ENCODE measurements around the gene CASTOR1. TPM values are rescaled to one million over a fixed set of nuclear protein-coding genes. Genes with fewer than 3 reads are reported as not detected.

The CASTOR1 gene
- total RNA-seq, 2 donors from 2014 or later, result 19.2 to 19.5 TPM

- Mint-ChIP-seq H3K4me3 (no peak overlapping the region), H3K4me1 (peaks cover 8% of the 10 kb centered on the region), H3K27me3 (ENCODE audit: insufficient read depth) (peaks cover 10% of the 10 kb centered on the region), H3K9me3 (no peaks in the 10 kb centered on the region), H3K27ac (no peak overlapping the region), H3K36me3 (ENCODE audit: low read depth) (no peaks in the 10 kb centered on the region)
- Histone ChIP-seq H3K36me3 (ENCODE audit: control insufficient read depth, insufficient read depth, low read length) (no peaks in the 10 kb centered on the region), H3K4me3 (ENCODE audit: low read length) (no peak overlapping the region), H3K9me3 (ENCODE audit: control insufficient read depth, low read length) (no peaks in the 10 kb centered on the region), H3K27ac (ENCODE audit: low read depth, low read length) (no peak overlapping the region), H3K4me1 (ENCODE audit: control insufficient read depth, insufficient read depth, low read length) (no peaks in the 10 kb centered on the region), H3K27me3 (ENCODE audit: control insufficient read depth, insufficient read depth, low read length, poor library complexity, severe bottlenecking) (no peaks in the 10 kb centered on the region), H3K9ac (ENCODE audit: extremely low read depth, low read length, poor library complexity, severe bottlenecking) (no peak overlapping the region)
- no peak for TF ChIP-seq CTCF (conservative IDR thresholded peaks at IDR 0.05)
- WGBS, 2 experiments (ENCODE audit: insufficient coverage in 1 of 2, insufficient read length in 1 of 2), result 87 to 91% methylated on average over 8 of the region's 8 CpGs
- DNase-seq, result no peak
Measured at GRCh38 chr22:30261134-30261533, 28.2 kb downstream of the CASTOR1 start.

GRCh38 chr22:30260682-30261081 lies 28.6 kb downstream of the CASTOR1 start:
- Histone ChIP-seq H3K27ac (ENCODE audit: low read depth, low read length) (no peak overlapping the region), H3K4me3 (ENCODE audit: low read length) (no peak overlapping the region), H3K9me3 (ENCODE audit: control insufficient read depth, low read length) (no peaks in the 10 kb centered on the region), H3K9ac (ENCODE audit: extremely low read depth, low read length, poor library complexity, severe bottlenecking) (no peak overlapping the region), H3K27me3 (ENCODE audit: control insufficient read depth, insufficient read depth, low read length, poor library complexity, severe bottlenecking) (no peaks in the 10 kb centered on the region), H3K4me1 (ENCODE audit: control insufficient read depth, insufficient read depth, low read length) (no peaks in the 10 kb centered on the region), H3K36me3 (ENCODE audit: control insufficient read depth, insufficient read depth, low read length) (no peaks in the 10 kb centered on the region)
- WGBS, 2 experiments (ENCODE audit: insufficient coverage in 1 of 2, insufficient read length in 1 of 2), result 92 to 95% methylated on average over 6 to 8 of the region's 8 CpGs
- no peak for TF ChIP-seq CTCF (conservative IDR thresholded peaks at IDR 0.05)
- H3K9me3 Mint-ChIP-seq, result no peaks in the 10 kb centered on the region
- peaks cover 8% of the 10 kb centered on the region for H3K4me1 Mint-ChIP-seq
- H3K27ac Mint-ChIP-seq, result no peak overlapping the region
- no peak overlapping the region for H3K4me3 Mint-ChIP-seq
- no peaks in the 10 kb centered on the region for H3K36me3 Mint-ChIP-seq (ENCODE audit: low read depth)
- DNase-seq, result no peak
- peaks cover 10% of the 10 kb centered on the region for H3K27me3 Mint-ChIP-seq (ENCODE audit: insufficient read depth)

GRCh38 chr22:30260276-30260675 lies 29.0 kb downstream of the CASTOR1 start:
- H3K9me3 ChIP-seq (ENCODE audit: control insufficient read depth, low read length), result no peaks in the 10 kb centered on the region
- H3K4me3 Mint-ChIP-seq, result no peak overlapping the region
- H3K27me3 Mint-ChIP-seq (ENCODE audit: insufficient read depth), result peaks cover 10% of the 10 kb centered on the region
- H3K36me3 Mint-ChIP-seq (ENCODE audit: low read depth), result no peaks in the 10 kb centered on the region
- no peak for TF ChIP-seq CTCF (conservative IDR thresholded peaks at IDR 0.05)
- 90 to 92% methylated on average over 5 to 11 of the region's 11 CpGs for WGBS, 2 experiments (ENCODE audit: insufficient coverage in 1 of 2, insufficient read length in 1 of 2)
- H3K9me3 Mint-ChIP-seq, result no peaks in the 10 kb centered on the region
- no peaks in the 10 kb centered on the region for H3K36me3 ChIP-seq (ENCODE audit: control insufficient read depth, insufficient read depth, low read length)
- no peaks in the 10 kb centered on the region for H3K4me1 ChIP-seq (ENCODE audit: control insufficient read depth, insufficient read depth, low read length)
- H3K4me1 Mint-ChIP-seq, result peaks cover 8% of the 10 kb centered on the region
- no peak overlapping the region for H3K27ac Mint-ChIP-seq
- no peaks in the 10 kb centered on the region for H3K27me3 ChIP-seq (ENCODE audit: control insufficient read depth, insufficient read depth, low read length, poor library complexity, severe bottlenecking)
- no peak overlapping the region for H3K9ac ChIP-seq (ENCODE audit: extremely low read depth, low read length, poor library complexity, severe bottlenecking)
- no peak overlapping the region for H3K27ac ChIP-seq (ENCODE audit: low read depth, low read length)
- DNase-seq, result no peak
- no peak overlapping the region for H3K4me3 ChIP-seq (ENCODE audit: low read length)

Data from endodermal cell (in vitro differentiated cells).